NCI-H128 (cell line): ENCODE results near the gene HOXA7.

Experiments used
- DNase-seq: peaks from one replicate; lab custom pipeline; 2025; ENCODE audit not compliant: unreplicated experiment; lab: John Stamatoyannopoulos, UW

The HOXA7 gene

DNA sequence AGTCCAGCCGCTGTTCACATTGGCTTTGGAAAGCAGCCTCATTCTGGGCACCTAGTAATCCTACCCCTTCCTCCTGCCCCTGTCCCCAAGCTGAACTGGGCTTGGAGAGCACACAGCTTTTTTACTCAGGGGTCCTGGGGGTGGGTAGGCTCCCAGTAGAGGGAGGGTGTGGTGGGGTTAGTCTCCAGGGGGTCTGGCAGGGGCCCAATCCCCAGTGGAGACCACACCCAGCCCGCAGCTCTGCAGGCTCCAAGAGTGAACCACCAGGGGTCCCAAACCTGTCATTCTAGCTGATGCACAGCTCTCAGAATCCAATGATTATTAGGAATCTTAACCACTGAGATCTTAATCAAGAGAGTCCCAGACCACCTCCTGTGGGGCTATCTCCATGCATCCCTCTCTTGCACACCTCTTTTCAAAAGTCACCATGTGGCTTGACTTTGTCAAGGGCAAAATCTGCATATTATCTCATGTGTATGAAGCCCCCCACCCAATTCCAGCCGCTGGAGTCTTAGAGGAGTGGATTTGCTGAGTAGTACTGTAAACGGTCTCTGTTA, 25.9 kb upstream of the HOXA7 start:
- DNase-seq = no peak

DNA sequence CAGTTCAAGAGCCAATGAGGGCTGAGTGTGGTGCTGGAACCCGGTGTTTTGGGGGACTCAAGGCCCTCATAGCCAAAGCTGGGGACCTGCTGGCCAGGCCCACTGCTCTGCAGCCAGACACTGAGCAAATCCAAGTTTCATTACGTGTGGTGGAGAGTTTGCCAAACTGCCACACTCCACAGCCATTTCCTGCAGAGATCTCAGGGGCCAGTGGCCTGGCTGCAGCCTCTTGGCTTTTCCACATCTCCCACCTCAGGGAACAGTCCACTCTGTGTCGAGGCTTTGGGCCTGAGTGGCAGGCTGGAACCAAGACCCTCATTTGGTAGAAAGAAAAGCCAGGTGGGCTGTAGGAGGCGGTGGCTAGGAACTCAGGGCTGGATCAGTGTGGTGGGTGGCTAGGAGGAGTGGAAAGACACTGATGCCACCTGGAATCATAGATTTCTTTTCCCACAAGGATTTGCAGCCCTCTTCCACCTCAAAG, 25.4 kb upstream of the HOXA7 start:
- DNase-seq = no peak

DNA sequence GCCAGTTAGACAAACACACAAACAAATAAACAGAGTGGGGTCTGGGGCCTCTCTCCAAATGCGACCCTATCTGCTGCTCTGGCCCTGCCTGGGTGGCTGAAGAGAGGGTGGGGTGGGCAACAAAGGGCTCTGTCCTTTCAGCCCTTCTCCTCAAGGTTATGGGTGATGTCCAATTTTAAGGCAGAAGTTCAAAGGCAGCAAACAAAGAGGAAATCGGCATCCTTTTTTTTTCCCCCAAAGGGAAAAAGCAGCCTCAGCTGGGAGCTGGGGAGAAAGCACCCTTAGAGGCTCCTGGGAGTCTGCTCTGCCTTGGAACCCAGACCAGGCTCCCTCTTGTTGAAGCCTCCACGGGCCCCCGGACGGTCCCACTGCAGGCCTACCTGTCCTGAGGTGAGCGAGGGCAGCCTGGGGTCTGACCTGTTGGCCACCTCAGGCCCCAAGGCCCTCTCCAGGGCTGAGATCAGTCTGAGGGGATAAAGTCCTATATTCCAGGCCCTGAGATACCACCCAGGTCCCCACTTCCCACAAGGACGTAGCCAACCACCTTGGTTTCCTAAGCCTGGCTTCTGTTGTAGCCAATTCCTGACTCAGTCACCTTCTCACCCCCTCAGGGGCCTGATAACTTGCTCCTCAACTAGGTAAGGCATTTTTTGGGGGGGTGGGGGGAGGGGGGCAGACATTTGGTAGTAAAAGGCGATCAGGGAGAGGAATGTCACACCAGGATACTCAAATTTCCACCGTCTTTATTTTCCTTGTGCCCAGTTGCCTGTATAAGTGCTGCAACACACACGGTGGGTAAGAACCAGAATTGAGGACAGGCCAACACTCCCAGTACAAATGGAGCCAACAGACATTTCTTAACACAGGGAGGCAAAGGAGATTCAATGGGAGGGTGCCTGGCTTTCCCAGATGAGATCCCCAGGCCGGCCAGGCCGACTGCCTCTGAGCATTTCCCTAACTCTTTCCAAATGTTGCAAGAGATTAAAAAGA, 24.3 kb upstream of the HOXA7 start:
- DNase-seq = no peak

DNA sequence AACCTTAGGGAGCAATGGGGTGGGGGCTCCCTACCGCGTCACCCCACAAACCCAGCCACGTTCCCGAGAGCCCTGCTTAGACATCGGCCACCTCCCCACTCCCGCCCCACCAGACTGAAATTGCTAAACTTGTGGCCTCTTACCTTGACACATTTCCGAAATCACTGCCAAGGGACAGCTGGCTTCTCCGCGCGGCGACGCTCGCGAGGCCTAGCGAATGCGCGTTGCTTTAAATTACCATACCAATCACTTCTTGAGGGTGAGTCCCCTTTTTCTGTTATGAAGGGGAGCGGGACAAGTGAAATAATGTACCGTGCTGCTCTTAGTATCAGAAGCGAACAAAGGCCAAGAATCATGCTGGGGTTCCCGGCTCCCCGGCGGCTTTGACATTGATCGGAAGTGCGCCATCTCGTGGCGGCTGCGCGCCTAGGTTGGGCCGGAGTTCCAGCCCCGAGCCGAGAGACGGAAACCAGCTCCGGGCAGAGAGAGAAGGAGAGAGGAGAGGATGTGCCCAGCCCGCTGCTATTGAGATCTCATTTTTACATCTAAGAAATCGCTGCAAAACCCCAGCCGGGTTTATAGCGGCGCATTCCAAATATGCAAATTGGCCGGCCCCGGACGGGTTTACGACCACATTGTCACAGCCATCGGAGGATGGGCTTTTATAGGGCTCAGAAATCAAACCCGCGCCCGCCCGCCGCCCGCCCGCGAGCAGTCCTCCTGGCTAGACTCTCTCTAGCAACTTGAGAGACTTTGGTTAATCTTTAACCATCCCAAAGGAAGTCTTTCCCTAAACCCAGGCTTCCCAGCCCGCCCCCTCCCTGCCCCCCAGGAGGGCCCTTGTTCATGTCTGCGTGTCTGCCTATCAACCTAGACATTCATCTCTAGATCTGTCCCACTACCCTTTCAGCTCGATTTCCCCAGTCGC, 23.3 kb upstream of the HOXA7 start:
- no peak for DNase-seq

DNA sequence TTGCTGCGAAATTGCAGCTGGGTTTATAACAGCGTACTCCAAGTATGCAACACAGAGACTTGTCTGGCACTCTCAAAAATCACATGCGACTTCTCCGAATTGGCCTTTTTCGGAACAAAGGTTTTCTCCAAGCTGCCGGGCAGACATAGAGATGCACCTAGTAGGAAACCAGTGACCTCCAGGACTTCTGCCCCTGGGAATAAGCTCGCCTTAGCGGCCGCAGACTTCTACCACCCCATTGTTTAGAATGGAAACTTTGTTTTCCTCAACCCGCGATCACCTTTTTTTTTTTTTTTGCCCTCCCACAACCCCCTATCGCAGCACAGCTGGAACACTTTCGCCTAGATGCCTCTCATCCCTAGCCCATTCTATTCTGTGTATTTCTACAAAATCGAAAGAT, 22.6 kb upstream of the HOXA7 start:
- no peak for DNase-seq

DNA sequence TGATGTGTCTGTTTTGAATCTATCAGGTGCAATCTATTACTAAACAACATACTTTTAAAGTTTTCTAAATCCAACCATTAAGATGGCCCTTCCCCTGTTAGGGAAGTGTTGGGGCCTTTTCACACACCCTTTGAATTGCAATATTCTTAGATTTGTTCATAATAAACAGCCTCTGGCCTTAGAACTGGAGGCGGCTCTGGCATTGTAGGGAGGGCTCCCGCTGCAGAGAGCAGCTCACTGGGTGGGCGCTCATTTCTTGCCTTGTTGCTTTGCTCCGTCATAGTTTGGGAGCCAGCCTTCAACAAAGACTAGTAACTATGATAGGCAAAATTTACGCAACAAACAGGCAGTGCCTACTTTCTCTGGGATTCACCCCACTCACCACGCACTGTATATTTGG, 21.9 kb upstream of the HOXA7 start:
- no peak for DNase-seq

DNA sequence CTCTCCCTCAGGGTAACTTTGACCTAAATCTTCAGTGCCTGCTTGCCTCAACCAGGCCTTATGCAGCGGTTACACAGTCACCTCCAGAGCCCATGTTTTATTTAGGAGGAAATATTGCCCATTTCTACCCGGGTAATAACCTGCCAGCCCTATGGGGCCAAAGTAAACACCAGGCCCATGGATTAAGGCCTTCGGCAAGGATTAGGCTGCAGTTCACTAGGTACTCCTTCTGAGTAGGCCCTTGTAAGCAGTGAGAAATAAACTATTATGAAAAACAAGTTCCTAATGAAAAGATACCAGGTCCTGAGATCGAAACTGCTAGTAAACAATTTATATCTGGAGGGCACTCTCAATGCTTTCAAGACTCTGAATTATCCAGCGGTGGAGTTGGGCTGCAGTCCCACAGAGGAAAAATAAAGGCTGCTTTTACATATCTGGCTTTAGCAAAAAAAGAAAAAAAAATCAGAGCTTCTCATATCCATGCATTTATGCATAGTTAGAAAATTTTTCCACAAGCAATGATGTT, 21.4 kb upstream of the HOXA7 start:
- DNase-seq = no peak

DNA sequence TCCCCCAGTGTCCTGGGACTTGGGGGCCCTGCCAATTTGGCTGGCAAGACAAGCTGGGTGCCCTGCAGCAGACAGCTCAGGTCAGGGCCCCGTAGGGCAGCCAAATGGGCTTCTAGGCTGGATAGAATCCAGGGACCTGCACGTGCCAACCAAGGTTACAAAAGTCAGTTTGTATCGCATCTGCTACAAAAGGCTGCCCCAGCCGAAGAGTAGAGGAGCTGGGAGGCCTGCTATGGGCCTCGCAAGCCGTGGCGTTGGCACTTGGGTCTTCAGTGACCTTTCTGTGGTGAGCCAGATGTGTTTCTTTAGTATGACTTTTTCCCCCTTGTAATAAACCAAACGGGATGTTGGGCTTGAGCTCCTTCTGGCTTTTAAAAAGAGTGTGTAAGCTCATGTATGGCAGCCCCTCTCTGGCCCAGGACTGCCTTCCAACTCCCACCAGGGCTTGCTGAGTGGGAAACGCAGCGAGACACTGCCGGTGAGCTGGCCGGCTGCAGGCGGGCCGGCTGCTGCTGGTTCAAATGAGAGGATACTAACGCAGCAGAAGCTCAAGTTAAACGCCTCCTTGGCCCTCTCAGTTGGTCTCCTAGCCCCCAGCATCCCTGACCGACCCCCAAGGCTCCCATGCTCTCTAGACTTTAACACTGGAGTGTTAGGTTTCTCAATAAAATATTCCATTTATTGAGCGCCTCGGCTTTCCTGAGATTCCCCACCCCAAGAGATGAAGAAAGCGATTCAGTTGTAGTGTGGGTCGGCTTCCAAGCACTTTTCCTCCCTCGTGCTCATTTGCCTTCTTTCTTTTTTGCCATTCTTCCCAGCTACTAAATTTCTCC, 20.7 kb upstream of the HOXA7 start:
- DNase-seq = no peak

DNA sequence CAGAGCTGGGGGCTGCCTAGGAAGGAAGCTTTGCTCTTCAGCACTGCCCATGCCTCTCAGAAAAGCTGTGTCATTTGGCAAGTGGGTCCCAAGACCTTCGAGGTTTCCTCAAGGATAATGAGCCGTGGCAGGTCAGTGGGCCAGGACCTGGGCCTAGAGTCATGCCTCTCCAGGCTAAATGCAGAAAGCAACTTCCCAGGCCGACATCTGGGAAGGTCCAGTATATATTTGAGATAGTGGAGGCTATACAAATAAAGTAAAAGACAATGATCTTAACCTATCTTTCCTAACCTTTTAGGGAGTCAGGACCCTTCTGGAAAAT, 20.0 kb upstream of the HOXA7 start:
- no peak for DNase-seq

DNA sequence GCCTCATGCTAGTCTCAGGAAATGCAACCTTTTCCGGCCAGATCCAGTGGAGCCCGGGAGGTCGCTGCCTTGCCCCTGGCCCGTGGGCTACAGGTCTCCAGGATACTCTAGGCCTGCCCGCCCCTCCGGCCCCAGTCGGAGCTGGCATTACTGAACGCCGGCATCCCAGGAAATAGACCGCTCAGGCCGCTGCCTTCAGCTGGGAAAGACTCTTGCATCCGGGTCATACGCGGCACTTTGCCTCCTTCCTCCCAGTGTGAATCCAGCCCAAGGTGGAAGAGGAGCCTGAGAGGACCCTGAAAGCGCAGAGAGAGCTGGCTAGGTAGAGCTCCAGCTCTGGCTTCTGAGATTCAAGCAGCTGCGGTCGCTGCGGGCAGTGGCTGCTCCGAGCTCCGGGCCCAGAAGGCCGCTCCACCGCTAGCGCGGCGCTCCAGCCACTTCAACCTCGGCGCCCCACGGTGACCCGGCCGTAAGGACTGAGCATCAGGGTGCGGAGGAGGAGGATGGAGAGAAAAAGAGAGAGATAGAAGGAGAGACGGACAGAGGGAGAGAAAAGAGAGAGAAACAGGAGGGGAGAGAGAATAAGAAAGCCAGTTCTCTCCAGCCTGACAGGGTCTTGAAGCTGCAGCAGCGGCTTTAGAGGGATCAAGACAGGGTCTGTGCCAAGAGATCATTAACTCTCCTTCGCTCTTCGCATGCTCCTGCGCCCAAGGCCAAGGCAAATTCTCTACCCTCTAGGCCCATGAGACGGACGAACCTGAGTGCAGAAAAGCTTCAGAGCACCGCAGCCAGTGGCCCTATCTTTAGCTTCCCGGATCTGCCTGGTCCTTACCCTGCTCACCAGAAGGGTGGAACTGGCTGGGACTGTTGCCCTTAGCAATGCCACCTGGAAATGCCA, 19.4 kb upstream of the HOXA7 start:
- DNase-seq = no peak

DNA sequence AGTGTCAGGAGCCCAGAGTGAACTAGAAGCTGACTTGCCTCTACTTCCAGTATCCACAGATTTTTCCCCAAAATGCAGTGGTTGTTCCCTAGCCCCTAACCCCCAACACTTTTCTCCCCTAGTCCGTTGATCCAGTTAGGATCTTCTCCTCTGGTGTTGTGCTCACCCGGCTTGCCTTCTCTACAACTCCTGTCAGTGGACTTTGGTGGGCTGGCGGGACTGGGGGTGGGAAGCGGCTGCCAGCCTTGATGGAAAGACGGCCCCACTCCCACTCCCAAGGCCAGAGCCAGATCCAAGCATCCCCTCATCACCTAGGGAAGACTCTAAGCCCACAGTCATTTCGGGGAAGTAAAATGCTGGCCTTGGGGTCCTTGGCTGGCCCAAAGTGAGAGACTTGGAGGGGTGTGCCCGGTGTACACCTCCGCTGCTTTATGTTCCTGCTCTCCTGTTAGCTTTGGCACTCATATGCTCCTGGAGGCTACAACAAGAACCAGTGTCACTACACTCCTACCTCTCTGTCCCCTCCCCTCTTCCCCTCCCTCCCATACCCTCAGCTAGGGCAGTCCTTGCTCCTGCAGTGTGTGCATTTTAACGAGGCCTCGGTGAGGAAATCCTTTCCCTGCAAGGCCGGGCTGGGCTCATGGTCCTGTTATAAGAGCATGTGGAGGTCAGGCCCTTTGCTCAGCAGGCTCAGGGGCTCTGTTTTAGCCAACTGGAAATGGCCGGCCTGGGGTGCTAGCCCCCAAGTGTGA, 18.6 kb upstream of the HOXA7 start:
- no peak for DNase-seq

DNA sequence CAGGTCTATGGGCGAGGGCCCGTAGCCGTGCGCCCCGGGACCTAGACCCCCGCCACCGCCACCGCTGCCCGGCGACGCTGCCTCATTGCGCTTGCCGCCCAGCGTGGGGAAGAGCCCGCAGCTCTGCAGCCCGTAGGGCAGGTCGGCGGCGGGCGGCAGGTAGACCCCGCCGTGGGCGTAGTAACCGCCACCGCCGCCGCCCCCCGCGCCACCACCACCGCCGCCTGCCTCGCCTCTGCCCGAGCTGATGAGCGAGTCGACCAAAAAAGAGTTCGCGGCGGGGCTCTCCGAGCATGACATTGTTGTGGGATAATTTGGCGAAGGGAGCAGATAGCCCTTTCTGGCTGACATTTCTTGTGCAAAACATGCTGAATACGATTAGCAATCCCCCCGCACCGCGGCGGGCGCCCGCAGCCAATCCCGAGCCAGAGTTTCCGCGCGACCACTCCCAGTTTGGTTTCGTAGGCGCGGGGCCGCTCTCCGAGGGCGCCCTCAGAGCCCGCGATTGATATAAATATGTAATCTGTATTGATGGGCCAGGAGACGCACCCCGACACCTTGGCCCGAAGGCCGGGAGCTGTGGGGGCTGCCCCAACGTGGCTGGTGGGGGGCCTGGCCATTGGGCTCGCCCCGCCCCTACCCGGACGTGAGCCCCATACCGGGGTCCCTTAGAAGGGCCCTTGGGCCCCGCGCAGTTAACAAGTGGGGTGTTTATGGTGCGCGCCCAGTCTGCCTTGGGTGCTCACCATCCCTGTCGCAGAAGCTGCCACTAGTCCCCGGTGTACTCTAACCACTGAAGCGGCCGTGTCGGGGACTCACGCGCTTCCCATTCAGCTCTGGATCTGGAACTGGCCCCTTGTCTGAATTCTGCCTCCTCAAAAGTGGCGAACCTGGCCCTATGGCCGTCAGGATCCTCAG, 17.7 kb upstream of the HOXA7 start, which contains the start of gene HOXA10:
Gene HOXA10 (minus strand): TSS at position 365 of the 918 bp plus-strand sequence. CDS start 14 bp downstream, at position 351.
- DNase-seq = peak; percentile 62

DNA sequence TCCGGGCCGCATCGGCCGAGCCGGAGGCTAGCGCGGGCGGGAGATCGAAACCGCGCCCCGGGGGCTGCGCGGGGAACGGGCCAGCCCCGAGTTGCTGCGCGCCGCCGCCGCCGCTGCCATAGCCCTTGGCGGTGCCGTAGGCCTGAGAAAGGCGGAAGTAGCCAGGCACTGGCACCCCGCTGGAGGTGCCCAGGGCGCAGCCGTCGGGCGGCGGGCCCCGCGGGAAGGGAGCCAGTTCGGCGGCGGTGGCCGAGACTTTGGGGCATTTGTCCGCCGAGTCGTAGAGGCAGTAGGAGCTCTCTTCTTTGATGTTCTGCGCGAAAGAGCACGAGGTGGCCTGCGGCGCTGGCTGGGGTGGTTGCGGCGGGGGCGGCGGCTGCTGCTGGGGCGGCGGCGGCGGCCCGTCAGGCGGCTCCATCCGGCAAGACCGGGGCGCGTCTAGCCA, 17.1 kb upstream of the HOXA7 start:
- DNase-seq = no peak

DNA sequence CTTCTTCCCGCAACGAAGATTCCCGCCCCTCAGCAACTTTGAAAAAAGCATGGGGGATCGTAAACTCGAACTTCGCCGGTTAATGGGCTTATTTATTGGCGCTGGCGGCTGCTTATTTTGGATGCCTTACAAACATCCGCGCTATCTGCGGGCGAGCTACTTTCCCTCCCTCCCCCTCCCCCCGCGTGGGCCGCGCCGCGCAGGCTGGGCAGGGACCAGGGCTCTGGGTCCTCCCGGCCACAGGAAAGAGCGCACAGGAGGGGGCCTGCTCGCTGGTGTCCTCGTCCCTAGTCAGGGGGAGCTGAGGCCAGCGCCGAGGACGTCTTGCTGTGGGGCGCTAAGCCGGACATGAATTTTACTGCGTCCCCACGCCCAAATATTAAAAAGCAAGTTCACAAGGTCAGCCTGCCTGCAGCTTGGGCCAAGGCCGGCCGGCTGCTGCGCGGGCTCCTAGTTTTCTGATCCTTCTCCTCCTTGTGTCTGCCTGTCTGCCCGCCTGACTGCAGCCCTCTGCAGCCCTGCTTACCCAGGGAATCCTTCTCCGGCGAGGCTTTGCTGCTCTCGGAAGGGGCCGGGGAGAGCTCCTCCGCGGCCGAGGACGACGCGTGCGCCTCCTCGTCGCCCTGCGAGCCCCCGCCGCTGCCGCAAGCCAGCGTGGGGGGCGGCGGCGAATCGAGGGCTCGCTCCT, 16.5 kb upstream of the HOXA7 start:
- no peak for DNase-seq

DNA sequence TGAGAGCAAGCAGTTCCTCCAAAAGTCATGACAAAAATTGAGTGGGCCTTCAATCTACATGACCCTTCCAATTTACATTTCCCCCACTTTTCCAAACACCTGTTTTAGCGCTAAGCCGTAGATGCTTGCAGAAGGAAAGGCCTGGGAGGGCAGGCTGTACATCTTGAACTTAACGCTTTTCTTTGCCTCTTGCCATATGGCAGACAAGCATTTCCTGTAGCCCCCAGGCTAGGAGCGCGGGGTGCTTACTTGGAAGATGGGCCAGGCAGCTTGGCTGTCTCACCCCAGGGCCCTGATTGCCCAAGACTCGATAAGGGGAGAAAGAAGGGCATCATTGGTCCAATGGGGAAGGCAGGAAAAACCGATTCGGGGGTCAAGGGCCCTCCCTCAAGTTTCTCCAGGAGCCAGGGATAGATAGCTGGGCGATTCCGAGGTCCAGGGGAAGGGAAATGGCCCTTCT, 15.9 kb upstream of the HOXA7 start:
- no peak for DNase-seq

DNA sequence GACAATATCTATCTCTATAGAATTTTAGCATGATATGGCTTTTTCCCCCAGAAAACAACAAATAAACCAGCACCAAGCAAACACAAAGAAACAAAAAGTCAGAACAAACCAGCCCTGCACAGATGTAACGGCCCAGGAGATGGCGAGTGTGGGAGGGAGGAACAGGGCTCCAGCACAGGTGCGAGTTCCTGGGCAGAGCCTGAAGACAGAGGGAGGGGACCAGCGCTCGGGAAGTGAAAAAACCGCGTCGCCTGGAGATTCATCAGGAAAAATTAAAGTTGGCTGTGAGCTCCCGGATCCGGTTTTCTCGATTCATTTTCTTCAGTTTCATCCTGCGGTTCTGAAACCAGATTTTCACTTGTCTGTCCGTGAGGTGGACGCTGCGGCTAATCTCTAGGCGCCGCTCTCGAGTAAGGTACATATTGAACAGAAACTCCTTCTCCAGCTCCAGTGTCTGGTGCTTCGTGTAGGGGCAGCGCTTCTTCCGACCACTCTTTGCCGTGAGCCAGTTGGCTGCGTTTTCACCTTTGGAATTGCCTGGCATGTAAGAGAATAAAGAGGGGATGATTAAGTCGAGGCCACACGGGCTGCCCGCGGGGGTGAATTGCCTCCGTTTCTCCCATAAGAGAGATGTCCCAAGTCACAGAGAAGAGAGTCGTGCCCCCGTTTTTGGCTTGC, 15.3 kb upstream of the HOXA7 start:
- no peak for DNase-seq
